ENCODE results near the gene GDF2. TPM values are rescaled to one million over a fixed set of nuclear protein-coding genes. Genes with fewer than 3 reads are reported as not detected.

Gene GDF2
- total RNA-seq, 2 experiments from 2014 or later, result not detected

DNA sequence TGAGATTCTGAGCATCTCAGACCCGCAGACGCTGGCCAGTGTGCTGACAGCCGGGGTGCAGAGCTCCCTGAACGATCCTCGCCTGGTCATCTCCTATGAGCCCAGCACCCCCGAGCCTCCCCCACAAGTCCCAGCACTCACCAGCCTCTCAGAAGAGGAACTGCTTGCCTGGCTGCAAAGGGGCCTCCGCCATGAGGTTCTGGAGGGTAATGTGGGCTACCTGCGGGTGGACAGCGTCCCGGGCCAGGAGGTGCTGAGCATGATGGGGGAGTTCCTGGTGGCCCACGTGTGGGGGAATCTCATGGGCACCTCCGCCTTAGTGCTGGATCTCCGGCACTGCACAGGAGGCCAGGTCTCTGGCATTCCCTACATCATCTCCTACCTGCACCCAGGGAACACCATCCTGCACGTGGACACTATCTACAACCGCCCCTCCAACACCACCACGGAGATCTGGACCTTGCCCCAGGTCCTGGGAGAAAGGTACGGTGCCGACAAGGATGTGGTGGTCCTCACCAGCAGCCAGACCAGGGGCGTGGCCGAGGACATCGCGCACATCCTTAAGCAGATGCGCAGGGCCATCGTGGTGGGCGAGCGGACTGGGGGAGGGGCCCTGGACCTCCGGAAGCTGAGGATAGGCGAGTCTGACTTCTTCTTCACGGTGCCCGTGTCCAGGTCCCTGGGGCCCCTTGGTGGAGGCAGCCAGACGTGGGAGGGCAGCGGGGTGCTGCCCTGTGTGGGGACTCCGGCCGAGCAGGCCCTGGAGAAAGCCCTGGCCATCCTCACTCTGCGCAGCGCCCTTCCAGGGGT, 26.6 kb downstream of the GDF2 start:
- CTCF ChIA-PET, result no interaction called here

DNA sequence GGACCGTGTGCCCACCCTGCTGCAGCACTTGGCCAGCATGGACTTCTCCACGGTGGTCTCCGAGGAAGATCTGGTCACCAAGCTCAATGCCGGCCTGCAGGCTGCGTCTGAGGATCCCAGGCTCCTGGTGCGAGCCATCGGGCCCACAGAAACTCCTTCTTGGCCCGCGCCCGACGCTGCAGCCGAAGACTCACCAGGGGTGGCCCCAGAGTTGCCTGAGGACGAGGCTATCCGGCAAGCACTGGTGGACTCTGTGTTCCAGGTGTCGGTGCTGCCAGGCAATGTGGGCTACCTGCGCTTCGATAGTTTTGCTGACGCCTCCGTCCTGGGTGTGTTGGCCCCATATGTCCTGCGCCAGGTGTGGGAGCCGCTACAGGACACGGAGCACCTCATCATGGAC, 27.3 kb downstream of the GDF2 start:
- DNase-seq (no peak), ATAC-seq (no peak)
- Mint-ChIP-seq H3K27ac (no peak overlapping the region), H3K9me3 (ENCODE audit: low read depth) (no peaks in the 10 kb centered on the region), H3K4me1 (no peaks in the 10 kb centered on the region), H3K4me3 (no peak overlapping the region), H3K27me3 (no peaks in the 10 kb centered on the region), H3K36me3 (ENCODE audit: low read depth) (no peaks in the 10 kb centered on the region)
- intact Hi-C loops (cut with DNase I, micrococcal nuclease), result no loop called here
- ChIA-PET POLR2A (no interaction called here), CTCF (no interaction called here)

More for the DNA sequence above, 26.6 kb downstream of the GDF2 start:
- H3K27me3 Mint-ChIP-seq, result no peaks in the 10 kb centered on the region
- intact Hi-C loops (cut with DNase I, micrococcal nuclease), result no loop called here
- H3K4me3 Mint-ChIP-seq, result no peak overlapping the region
- no peaks in the 10 kb centered on the region for H3K4me1 Mint-ChIP-seq
- H3K27ac Mint-ChIP-seq, result no peak overlapping the region
- no peaks in the 10 kb centered on the region for H3K9me3 Mint-ChIP-seq (ENCODE audit: low read depth)
- H3K36me3 Mint-ChIP-seq (ENCODE audit: low read depth), result no peaks in the 10 kb centered on the region
- no peak for ATAC-seq
- no peak for DNase-seq
- POLR2A ChIA-PET, result no interaction called here

DNA sequence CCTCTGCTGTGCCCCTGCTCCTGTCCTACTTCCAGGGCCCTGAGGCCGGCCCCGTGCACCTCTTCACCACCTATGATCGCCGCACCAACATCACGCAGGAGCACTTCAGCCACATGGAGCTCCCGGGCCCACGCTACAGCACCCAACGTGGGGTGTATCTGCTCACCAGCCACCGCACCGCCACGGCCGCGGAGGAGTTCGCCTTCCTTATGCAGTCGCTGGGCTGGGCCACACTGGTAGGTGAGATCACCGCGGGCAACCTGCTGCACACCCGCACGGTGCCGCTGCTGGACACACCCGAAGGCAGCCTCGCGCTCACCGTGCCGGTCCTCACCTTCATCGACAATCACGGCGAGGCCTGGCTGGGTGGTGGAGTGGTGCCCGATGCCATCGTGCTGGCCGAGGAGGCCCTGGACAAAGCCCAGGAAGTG, 27.7 kb downstream of the GDF2 start:
- Mint-ChIP-seq H3K4me3 (no peak overlapping the region), H3K27me3 (no peaks in the 10 kb centered on the region), H3K4me1 (no peaks in the 10 kb centered on the region), H3K9me3 (ENCODE audit: low read depth) (no peaks in the 10 kb centered on the region), H3K27ac (no peak overlapping the region), H3K36me3 (ENCODE audit: low read depth) (no peaks in the 10 kb centered on the region)
- POLR2A ChIA-PET, result no interaction called here
- DNase-seq, result no peak
- no peak for ATAC-seq
- CTCF ChIA-PET, result no interaction called here
- intact Hi-C loops (cut with DNase I, micrococcal nuclease), result no loop called here

DNA sequence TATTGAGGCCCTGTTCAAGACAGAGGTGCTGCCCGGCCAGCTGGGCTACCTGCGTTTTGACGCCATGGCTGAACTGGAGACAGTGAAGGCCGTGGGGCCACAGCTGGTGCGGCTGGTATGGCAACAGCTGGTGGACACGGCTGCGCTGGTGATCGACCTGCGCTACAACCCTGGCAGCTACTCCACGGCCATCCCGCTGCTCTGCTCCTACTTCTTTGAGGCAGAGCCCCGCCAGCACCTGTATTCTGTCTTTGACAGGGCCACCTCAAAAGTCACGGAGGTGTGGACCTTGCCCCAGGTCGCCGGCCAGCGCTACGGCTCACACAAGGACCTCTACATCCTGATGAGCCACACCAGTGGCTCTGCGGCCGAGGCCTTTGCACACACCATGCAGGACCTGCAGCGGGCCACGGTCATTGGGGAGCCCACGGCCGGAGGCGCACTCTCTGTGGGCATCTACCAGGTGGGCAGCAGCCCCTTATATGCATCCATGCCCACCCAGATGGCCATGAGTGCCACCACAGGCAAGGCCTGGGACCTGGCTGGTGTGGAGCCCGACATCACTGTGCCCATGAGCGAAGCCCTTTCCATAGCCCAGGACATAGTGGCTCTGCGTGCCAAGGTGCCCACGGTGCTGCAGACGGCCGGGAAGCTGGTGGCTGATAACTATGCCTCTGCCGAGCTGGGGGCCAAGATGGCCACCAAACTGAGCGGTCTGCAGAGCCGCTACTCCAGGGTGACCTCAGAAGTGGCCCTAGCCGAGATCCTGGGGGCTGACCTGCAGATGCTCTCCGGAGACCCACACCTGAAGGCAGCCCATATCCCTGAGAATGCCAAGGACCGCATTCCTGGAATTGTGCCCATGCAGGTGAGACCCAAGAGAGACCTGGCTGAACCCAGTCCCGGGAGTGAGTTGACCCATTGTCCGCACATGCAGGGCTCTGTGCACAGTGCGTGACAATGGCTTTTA, 28.7 kb downstream of the GDF2 start:
- CTCF ChIA-PET, result no interaction called here

DNA sequence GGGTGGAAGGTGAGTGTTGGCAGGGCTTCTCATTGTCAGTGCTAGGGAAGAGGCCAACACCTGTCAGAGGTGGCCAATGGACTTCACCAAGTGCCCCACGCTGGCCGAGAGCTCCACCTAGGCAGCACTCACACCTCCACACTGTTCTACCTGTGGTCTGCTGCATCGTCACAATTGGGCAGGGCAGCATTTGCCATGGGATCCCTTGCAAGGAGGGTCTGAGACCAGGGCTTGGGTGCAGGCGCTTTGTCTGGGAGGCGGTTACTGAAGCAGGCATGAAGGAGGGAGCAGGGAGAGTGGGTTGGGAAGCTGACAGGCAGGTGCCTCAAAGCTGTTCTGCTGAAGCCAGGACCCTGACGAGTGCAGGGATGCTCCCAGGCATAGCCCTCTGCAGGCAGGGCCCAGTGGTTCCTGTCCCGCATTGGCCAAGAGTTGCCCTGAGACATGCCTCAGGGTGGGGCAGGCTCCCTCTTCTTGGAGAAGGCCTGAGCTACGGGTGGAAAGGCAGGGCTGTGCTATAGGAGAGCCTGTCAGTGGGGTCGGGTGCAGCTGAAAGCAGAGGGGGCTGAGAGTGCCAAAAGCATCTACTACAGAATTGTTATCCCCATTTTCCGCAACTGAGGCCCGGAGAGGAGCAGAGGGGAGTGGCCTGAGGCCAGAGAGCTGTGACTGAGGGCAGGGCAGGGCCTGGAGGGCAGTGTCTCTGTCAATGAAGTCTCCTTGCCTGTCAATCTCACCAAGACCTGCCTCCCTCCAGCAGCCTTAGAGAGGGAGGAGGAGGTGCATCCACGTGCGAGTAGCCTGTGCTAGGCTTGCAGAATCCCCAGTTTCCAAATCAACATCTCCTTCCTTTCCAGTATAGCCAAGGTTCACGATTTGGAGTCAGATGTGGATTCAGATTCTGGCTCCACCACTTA, 29.9 kb downstream of the GDF2 start:
- ChIA-PET CTCF (interaction anchor here (0.6 to 1.8 kb wide), 3 partner anchors 11 to 327 kb away, joined by 4 to 8 read pairs (median 5); no protein-coding TSS in a partner anchor), POLR2A (no interaction called here)

More for the DNA sequence above, 28.7 kb downstream of the GDF2 start:
- ATAC-seq (no peak), DNase-seq (no peak)
- Mint-ChIP-seq H3K9me3 (ENCODE audit: low read depth) (no peaks in the 10 kb centered on the region), H3K36me3 (ENCODE audit: low read depth) (no peaks in the 10 kb centered on the region), H3K4me1 (no peaks in the 10 kb centered on the region), H3K27ac (no peak overlapping the region), H3K27me3 (no peaks in the 10 kb centered on the region), H3K4me3 (no peak overlapping the region)
- POLR2A ChIA-PET, result no interaction called here
- intact Hi-C loops (cut with DNase I, micrococcal nuclease), result no loop called here

DNA sequence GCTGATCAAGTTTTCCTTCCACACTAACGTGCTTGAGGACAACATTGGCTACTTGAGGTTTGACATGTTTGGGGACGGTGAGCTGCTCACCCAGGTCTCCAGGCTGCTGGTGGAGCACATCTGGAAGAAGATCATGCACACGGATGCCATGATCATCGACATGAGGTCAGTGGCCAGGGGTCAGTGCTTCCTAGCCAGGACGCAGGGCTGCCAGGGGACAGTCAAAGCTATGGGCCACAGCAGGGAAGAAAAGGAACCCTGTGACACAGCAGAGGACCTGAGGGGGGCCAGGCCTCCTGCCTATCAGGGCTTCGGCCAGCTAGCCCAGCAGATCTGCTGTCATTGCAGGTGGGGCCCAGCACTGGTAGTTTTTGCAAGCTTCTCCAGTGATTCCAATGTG, 31.1 kb downstream of the GDF2 start:
- CTCF ChIA-PET, result interaction anchor here (1.2 to 1.8 kb wide), 3 partner anchors 9 to 328 kb away, joined by 3 to 8 read pairs (median 5); no protein-coding TSS in a partner anchor
- H3K36me3 Mint-ChIP-seq (ENCODE audit: low read depth), result no peaks in the 10 kb centered on the region
- intact Hi-C loops (cut with DNase I, micrococcal nuclease), result no loop called here

More for the DNA sequence above, 29.9 kb downstream of the GDF2 start:
- ATAC-seq (no peak), DNase-seq (no peak)
- intact Hi-C loops (cut with DNase I, micrococcal nuclease), result no loop called here
- H3K4me3 Mint-ChIP-seq, result no peak overlapping the region
- no peaks in the 10 kb centered on the region for H3K9me3 Mint-ChIP-seq (ENCODE audit: low read depth)
- H3K36me3 Mint-ChIP-seq (ENCODE audit: low read depth), result no peaks in the 10 kb centered on the region
- H3K27me3 Mint-ChIP-seq, result no peaks in the 10 kb centered on the region
- no peaks in the 10 kb centered on the region for H3K4me1 Mint-ChIP-seq
- no peak overlapping the region for H3K27ac Mint-ChIP-seq

DNA sequence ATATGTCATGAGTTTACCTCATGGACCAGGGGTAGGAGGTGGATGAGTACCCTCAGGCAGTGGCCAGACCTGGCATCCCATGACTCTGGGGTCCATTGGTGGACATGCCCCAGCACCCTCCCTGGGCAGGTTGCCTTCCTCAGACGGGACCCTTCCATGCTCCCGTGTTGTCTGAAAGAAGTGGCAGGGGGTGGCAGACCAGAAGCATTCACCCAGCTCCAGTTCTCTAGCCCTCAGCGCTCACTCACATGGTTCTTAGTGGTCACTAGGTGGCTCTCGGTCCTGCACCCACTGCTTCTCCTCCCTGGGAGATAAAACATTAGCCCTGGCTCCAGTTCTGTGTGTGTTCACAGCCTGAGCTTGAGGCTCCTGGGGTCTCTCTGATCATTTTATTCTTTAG, 31.9 kb downstream of the GDF2 start:
- no peaks in the 10 kb centered on the region for H3K9me3 Mint-ChIP-seq (ENCODE audit: low read depth)
- no peak overlapping the region for H3K27ac Mint-ChIP-seq
- CTCF ChIA-PET, result interaction anchor here (1.2 to 1.8 kb wide), 3 partner anchors 8 to 329 kb away, joined by 3 to 8 read pairs (median 5); no protein-coding TSS in a partner anchor
- H3K27me3 Mint-ChIP-seq, result no peaks in the 10 kb centered on the region
- H3K4me3 Mint-ChIP-seq, result no peak overlapping the region
- ATAC-seq, result no peak
- no peaks in the 10 kb centered on the region for H3K36me3 Mint-ChIP-seq (ENCODE audit: low read depth)
- POLR2A ChIA-PET, result no interaction called here
- no peaks in the 10 kb centered on the region for H3K4me1 Mint-ChIP-seq
- intact Hi-C loops (cut with DNase I, micrococcal nuclease), result no loop called here
- DNase-seq, result no peak

More for the DNA sequence above, 31.1 kb downstream of the GDF2 start:
- no peaks in the 10 kb centered on the region for H3K27me3 Mint-ChIP-seq
- no peak overlapping the region for H3K27ac Mint-ChIP-seq
- no peak overlapping the region for H3K4me3 Mint-ChIP-seq
- POLR2A ChIA-PET, result no interaction called here
- no peaks in the 10 kb centered on the region for H3K9me3 Mint-ChIP-seq (ENCODE audit: low read depth)
- no peaks in the 10 kb centered on the region for H3K4me1 Mint-ChIP-seq
- ATAC-seq, result no peak
- DNase-seq, result no peak

DNA sequence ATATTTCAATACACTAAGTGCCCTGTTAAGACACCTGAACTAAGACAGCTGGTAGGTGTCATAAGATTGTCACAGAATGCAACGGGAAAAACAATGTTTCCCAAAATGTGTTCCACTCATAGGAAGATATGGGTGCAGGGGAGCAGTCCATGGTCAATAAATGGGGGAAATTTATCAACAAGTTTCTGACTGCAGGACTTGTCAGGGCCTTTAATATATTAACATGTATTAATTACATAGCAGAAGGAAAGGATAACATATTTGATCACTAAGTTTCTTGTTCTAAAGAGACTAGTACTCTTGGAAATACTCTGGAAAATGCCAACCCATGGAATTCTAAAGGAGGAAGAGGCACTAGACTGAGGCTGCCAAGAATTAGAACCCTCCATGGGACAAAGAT, 32.6 kb downstream of the GDF2 start:
- Mint-ChIP-seq H3K36me3 (ENCODE audit: low read depth) (no peaks in the 10 kb centered on the region), H3K9me3 (ENCODE audit: low read depth) (no peaks in the 10 kb centered on the region), H3K27me3 (no peaks in the 10 kb centered on the region), H3K4me3 (no peak overlapping the region), H3K27ac (no peak overlapping the region), H3K4me1 (no peaks in the 10 kb centered on the region)
- CTCF ChIA-PET, result no interaction called here
- intact Hi-C loops (cut with DNase I, micrococcal nuclease), result no loop called here
- DNase-seq (no peak), ATAC-seq (no peak)
- POLR2A ChIA-PET, result no interaction called here

DNA sequence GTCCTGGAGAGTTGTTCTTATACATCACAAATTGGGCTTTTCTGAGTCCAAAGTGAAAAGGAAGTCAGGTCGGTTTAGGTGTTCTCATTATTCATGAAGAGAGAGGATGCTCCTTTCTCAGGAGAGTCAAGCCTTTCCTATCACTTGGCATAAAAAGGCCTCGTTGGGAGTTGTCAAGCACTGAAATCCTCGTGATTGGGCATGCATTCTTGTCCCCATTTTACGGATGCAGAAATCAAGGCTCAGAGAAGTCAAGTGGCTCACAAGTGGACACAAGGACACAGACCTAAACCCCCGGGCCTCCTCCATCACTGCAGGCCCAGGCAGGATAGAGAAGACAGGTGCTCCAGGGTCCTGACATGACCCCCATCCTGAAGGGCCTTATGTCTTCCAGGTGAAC, 34.5 kb downstream of the GDF2 start:
- Mint-ChIP-seq H3K36me3 (ENCODE audit: low read depth) (no peaks in the 10 kb centered on the region), H3K4me1 (no peaks in the 10 kb centered on the region), H3K27me3 (no peaks in the 10 kb centered on the region), H3K9me3 (ENCODE audit: low read depth) (no peaks in the 10 kb centered on the region), H3K4me3 (no peak overlapping the region), H3K27ac (no peak overlapping the region)
- CTCF ChIA-PET, result interaction anchor here (1.0 kb wide), 1 partner anchor 16 kb away, joined by 3 read pairs; no protein-coding TSS in a partner anchor
- DNase-seq, result no peak
- POLR2A ChIA-PET, result no interaction called here
- intact Hi-C loops (cut with DNase I, micrococcal nuclease), result no loop called here
- no peak for ATAC-seq

DNA sequence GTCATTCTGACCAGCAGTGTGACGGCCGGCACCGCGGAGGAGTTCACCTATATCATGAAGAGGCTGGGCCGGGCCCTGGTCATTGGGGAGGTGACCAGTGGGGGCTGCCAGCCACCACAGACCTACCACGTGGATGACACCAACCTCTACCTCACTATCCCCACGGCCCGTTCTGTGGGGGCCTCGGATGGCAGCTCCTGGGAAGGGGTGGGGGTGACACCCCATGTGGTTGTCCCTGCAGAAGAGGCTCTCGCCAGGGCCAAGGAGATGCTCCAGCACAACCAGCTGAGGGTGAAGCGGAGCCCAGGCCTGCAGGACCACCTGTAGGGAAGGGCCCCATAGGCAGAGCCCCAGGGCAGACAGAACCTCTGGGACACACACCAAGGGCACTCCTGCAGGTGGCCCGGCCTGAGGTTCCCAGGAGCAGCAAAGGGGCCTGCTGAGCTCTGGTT, 34.9 kb downstream of the GDF2 start:
- Mint-ChIP-seq H3K4me3 (no peak overlapping the region), H3K27me3 (no peaks in the 10 kb centered on the region), H3K9me3 (ENCODE audit: low read depth) (no peaks in the 10 kb centered on the region), H3K27ac (no peak overlapping the region), H3K4me1 (no peaks in the 10 kb centered on the region), H3K36me3 (ENCODE audit: low read depth) (no peaks in the 10 kb centered on the region)
- no peak for ATAC-seq
- POLR2A ChIA-PET, result no interaction called here
- DNase-seq, result no peak
- CTCF ChIA-PET, result interaction anchor here (1.2 kb wide), 1 partner anchor 17 kb away, joined by 3 read pairs; no protein-coding TSS in a partner anchor
- intact Hi-C loops (cut with DNase I, micrococcal nuclease), result no loop called here

DNA sequence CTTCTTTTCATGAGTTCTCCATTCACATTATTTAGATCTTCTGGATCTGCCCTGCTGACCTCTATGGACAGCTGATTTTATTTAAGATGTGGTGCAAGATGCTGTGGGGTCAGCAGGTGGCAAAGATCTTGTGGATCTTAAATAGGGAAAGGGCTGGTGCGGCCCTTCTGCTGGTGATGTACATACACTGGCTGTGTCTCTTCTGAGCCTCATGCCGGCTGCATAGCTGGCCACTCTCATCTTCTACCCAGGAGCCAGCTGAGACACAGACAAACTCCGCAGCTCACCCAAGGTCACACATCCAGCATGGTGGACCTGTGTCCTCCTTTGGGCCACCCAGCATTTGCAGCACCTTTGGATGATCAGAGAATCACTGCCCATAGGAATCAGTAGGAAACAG, 35.7 kb downstream of the GDF2 start:
- CTCF ChIA-PET, result interaction anchor here (0.6 to 1.2 kb wide), 2 partner anchors 17 to 335 kb away, joined by 3 read pairs; no protein-coding TSS in a partner anchor
- Mint-ChIP-seq H3K27me3 (no peaks in the 10 kb centered on the region), H3K36me3 (ENCODE audit: low read depth) (no peaks in the 10 kb centered on the region), H3K4me1 (no peaks in the 10 kb centered on the region), H3K27ac (no peak overlapping the region), H3K9me3 (ENCODE audit: low read depth) (no peaks in the 10 kb centered on the region), H3K4me3 (no peak overlapping the region)
- POLR2A ChIA-PET, result no interaction called here
- intact Hi-C loops (cut with DNase I, micrococcal nuclease), result no loop called here
- no peak for ATAC-seq
- DNase-seq, result no peak

Data from activated CD4-positive, alpha-beta T cell treated with anti-CD3 and anti-CD28 coated beads for 36 hours (primary cell).